ENCODE measurements around the gene TENT4B.

TENT4B gene

DNA sequence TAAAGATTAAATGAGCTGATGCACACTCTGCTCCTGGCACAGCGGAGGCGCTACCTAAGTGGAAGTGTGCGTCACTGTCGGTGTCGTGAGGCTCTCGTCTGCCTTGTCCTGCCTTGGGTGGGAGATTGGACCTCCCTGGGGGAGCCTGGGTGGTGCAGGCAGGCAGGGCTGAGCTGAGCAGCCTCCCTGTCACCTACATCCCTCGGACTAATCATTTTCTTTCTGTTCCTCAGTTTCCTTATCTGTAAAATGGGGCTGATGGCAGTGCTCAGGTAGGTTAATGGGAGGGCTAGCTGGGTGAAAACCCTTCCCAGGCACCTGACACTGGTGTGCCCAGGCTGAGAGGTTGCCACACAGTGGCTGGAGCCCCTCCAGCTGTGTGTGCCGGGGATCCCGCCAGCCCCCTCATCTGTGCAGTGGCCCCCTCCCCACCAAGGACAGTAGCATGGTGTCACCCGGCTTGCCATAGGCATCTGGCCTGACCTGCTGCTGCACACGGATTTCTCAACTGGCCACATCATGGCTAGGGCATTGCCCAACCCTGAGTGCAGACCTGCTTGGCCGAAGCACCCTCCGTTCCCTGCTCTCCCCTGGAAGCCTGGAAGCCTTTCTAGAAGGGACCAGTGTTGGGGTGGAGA is 117.5 kb downstream of the TENT4B start:
- H3K4me1 ChIP-seq (ENCODE audit: control insufficient read depth, low read length) = peaks cover 53% of the 10 kb centered on the region
- TF ChIP-seq, protein P1, sequence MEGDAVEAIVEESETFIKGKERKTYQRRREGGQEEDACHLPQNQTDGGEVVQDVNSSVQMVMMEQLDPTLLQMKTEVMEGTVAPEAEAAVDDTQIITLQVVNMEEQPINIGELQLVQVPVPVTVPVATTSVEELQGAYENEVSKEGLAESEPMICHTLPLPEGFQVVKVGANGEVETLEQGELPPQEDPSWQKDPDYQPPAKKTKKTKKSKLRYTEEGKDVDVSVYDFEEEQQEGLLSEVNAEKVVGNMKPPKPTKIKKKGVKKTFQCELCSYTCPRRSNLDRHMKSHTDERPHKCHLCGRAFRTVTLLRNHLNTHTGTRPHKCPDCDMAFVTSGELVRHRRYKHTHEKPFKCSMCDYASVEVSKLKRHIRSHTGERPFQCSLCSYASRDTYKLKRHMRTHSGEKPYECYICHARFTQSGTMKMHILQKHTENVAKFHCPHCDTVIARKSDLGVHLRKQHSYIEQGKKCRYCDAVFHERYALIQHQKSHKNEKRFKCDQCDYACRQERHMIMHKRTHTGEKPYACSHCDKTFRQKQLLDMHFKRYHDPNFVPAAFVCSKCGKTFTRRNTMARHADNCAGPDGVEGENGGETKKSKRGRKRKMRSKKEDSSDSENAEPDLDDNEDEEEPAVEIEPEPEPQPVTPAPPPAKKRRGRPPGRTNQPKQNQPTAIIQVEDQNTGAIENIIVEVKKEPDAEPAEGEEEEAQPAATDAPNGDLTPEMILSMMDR (IDR thresholded peaks at IDR 0.05; ENCODE audit: low read depth, low read length, poor library complexity, severe bottlenecking) = no peak
- no peak for TF ChIP-seq EZH2phosphoT487 (IDR thresholded peaks at IDR 0.05; ENCODE audit: borderline replicate concordance, low read length)
- H3K27me3 ChIP-seq (ENCODE audit: control insufficient read depth, low read length) = no peaks in the 10 kb centered on the region
- no peak overlapping the region for H3K4me3 ChIP-seq (ENCODE audit: low read length)
- peaks cover 5% of the 10 kb centered on the region; the same call in 1 of the 2 replicates for H3F3A ChIP-seq (ENCODE audit: control insufficient read depth, insufficient read depth)
- H3K36me3 ChIP-seq (ENCODE audit: control insufficient read depth, low read length) = no peaks in the 10 kb centered on the region
- no peaks in the 10 kb centered on the region for H3K9me3 ChIP-seq (ENCODE audit: control insufficient read depth, insufficient read depth, low read length)
- H4K20me1 ChIP-seq (ENCODE audit: control insufficient read depth, insufficient read depth, low read depth, low read length) = no peaks in the 10 kb centered on the region
- no peak overlapping the region for H3K4me2 ChIP-seq (ENCODE audit: low read length)
- H3K27ac ChIP-seq (ENCODE audit: low read depth, low read length) = no peak overlapping the region
- no peaks in the 10 kb centered on the region for H3K9me2 ChIP-seq (replicated peaks; ENCODE audit: control insufficient read depth, low read length)
- peaks cover 8% of the 10 kb centered on the region for H3K79me2 ChIP-seq (ENCODE audit: control insufficient read depth, low read length)

DNA sequence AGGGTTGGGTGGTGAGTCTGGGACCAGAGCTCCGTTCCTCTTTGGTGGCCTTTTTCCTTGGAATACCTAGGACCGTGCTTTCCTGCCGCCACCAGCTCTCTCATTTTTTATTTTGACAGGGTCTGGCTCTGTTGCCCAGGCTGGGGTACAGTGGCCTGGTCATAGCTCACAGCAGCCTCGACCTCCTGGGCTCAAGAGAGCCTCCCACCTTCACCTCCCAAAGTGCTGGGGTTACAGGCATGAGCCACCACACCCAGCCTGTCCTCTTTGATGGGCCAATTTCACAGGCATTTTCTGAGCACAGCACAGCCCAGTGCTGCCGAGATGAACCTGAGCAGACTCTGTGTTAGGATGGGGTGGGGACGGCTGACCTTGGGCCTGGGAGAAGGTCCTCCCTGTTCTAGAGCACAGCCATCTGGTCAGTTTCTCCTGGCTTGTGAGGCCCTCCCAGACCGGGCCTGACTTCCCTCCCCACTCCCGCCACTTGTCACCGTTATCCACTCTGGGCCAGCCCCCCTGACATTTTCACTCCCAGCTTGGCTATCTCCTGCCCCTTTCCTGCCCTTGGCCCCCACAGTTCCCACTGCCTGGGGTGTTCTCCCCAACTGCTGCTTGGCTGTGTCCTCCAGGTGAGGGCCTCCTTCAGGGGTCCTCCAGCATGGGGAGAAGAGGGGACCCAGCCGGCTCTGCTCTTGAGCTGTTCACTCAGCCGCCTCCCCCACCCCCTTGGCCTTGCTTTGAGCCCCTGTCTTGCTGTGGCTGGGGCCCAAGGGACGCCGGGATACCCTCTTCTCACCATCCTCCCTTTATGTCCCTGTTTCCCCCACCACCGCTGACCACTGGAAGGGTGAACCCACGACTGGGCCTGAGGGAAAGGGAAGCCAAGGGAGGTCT is 118.3 kb downstream of the TENT4B start:
- no peak overlapping the region for H3K27ac ChIP-seq (ENCODE audit: low read depth, low read length)

GRCh38 chr16:50272111-50272571 is 119.0 kb downstream of the TENT4B start:
- no peaks in the 10 kb centered on the region for H3K9me2 ChIP-seq (replicated peaks; ENCODE audit: control insufficient read depth, low read length)
- no peak for TF ChIP-seq EZH2phosphoT487 (IDR thresholded peaks at IDR 0.05; ENCODE audit: borderline replicate concordance, low read length)
- TF ChIP-seq, protein P1 (IDR thresholded peaks at IDR 0.05; ENCODE audit: low read depth, low read length, poor library complexity, severe bottlenecking) = no peak
- no peak overlapping the region for H3K4me3 ChIP-seq (ENCODE audit: low read length)
- no peaks in the 10 kb centered on the region for H3K27me3 ChIP-seq (ENCODE audit: control insufficient read depth, low read length)
- peaks cover 23% of the 10 kb centered on the region for H3K79me2 ChIP-seq (ENCODE audit: control insufficient read depth, low read length)
- no peaks in the 10 kb centered on the region for H3K36me3 ChIP-seq (ENCODE audit: control insufficient read depth, low read length)
- no peaks in the 10 kb centered on the region for H3K9me3 ChIP-seq (ENCODE audit: control insufficient read depth, insufficient read depth, low read length)
- H3K4me2 ChIP-seq (ENCODE audit: low read length) = no peak overlapping the region
- peaks cover 53% of the 10 kb centered on the region for H3K4me1 ChIP-seq (ENCODE audit: control insufficient read depth, low read length)
- no peaks in the 10 kb centered on the region for H4K20me1 ChIP-seq (ENCODE audit: control insufficient read depth, insufficient read depth, low read depth, low read length)
- H3K27ac ChIP-seq (ENCODE audit: low read depth, low read length) = no peak overlapping the region
- peaks cover 9% of the 10 kb centered on the region; the same call in 1 of the 2 replicates for H3F3A ChIP-seq (ENCODE audit: control insufficient read depth, insufficient read depth)

More for the DNA sequence above, 118.3 kb downstream of the TENT4B start:
- TF ChIP-seq, protein P1 (IDR thresholded peaks at IDR 0.05; ENCODE audit: low read depth, low read length, poor library complexity, severe bottlenecking) = no peak
- TF ChIP-seq EZH2phosphoT487 (IDR thresholded peaks at IDR 0.05; ENCODE audit: borderline replicate concordance, low read length) = no peak
- Histone ChIP-seq H3K4me3 (ENCODE audit: low read length) (no peak overlapping the region), H3F3A (ENCODE audit: control insufficient read depth, insufficient read depth) (peaks cover 6% of the 10 kb centered on the region; the same call in 1 of the 2 replicates), H3K9me2 (replicated peaks; ENCODE audit: control insufficient read depth, low read length) (no peaks in the 10 kb centered on the region), H3K9me3 (ENCODE audit: control insufficient read depth, insufficient read depth, low read length) (no peaks in the 10 kb centered on the region), H3K79me2 (ENCODE audit: control insufficient read depth, low read length) (peaks cover 16% of the 10 kb centered on the region), H3K4me1 (ENCODE audit: control insufficient read depth, low read length) (peaks cover 53% of the 10 kb centered on the region), H3K27me3 (ENCODE audit: control insufficient read depth, low read length) (no peaks in the 10 kb centered on the region), H3K36me3 (ENCODE audit: control insufficient read depth, low read length) (no peaks in the 10 kb centered on the region), H4K20me1 (ENCODE audit: control insufficient read depth, insufficient read depth, low read depth, low read length) (no peaks in the 10 kb centered on the region), H3K4me2 (ENCODE audit: low read length) (no peak overlapping the region)
